Aorta (tissue), 5 donors: ENCODE data around the gene SUV39H2. TPM values are rescaled to one million over a fixed set of nuclear protein-coding genes. Genes with fewer than 3 reads are reported as not detected.
"Not testable (repeated sequence)": the region's sequence is repeated elsewhere in the genome, so short reads cannot be mapped to it uniquely, and the experiment has no call there.

ENCODE experiments used
- ATAC-seq: fragments of 200-7000 bp; cut with Tn5 transposase; one replicate; pipeline ENCODE4 v1.9.1; 2022; ENCODE audit warnings: moderate library complexity; ENCODE audit not compliant: low FRiP score
- DNase-seq, 2 donors: peaks; one replicate each; pipeline ENCODE4 v3.0.0-alpha.2; 2020
- H3K27ac ChIP-seq, 2 donors: one replicate each; pipeline ENCODE4 v1.5.1; 2013; ENCODE audit warnings: low read length in 2 of 2, mild to moderate bottlenecking in 2 of 2, moderate library complexity in 2 of 2, control low read depth in 1 of 2, inconsistent platforms in 1 of 2, low read depth in 1 of 2
- H3K27me3 ChIP-seq, 2 donors: one replicate each; pipeline ENCODE4 v1.6.1; 2013; ENCODE audit warnings: control low read depth in 1 of 2, low read length in 1 of 2, mild to moderate bottlenecking in 1 of 2, moderate library complexity in 1 of 2; ENCODE audit not compliant: insufficient read depth in 2 of 2, control insufficient read depth in 1 of 2
- H3K36me3 ChIP-seq, 2 donors: one replicate each; pipeline ENCODE4 v1.6.1; 2013; ENCODE audit warnings: control low read depth in 1 of 2, low read length in 1 of 2, mild to moderate bottlenecking in 1 of 2; ENCODE audit not compliant: insufficient read depth in 2 of 2, control insufficient read depth in 1 of 2
- H3K4me1 ChIP-seq, 2 donors: one replicate each; pipeline ENCODE4 v1.6.1; 2013; ENCODE audit warnings: low read length in 2 of 2, control low read depth in 1 of 2, mild to moderate bottlenecking in 1 of 2, moderate library complexity in 1 of 2; ENCODE audit not compliant: insufficient read depth in 2 of 2, control insufficient read depth in 1 of 2
- H3K4me3 ChIP-seq, 2 donors: one replicate each; pipeline ENCODE4 v1.5.1; 2013; ENCODE audit warnings: low read length in 2 of 2, control low read depth in 1 of 2, mild to moderate bottlenecking in 1 of 2
- H3K9me3 ChIP-seq: one replicate; pipeline ENCODE4 v1.6.1; 2013; ENCODE audit warnings: mild to moderate bottlenecking, low read length; ENCODE audit not compliant: control insufficient read depth
- WGBS, 2 donors: extraction: QIAGEN DNeasy Blood & Tissue Kit; methylation state at CpG; one replicate each; pipeline ENCODE4 v1.1.7; 2013; 5-methylcytosine and 5-hydroxymethylcytosine counted together
- intact Hi-C, 2 donors: fragments of 100-400 bp; cut with DNase I; formaldehyde crosslinking; loops; one replicate each; pipeline versions ENCODE4 v1.14.2 to v1.15.0; 2022
- polyA plus RNA-seq, 2 donors: library from polyadenylated mRNA; stranded (reverse); fragments of 200-250 nt; gene quantifications; one replicate each; pipeline ENCODE4 v1.2.3, GENCODE V29; 2013
- total RNA-seq, 2 donors: library from RNA; stranded (reverse); fragmentation: NEBNext Ultra II Directional; extraction: Animal tissue kit (Norgen Biotek cat#: 25700); gene quantifications; one replicate each; pipeline ENCODE4 v1.2.1, GENCODE V29; 2021
- donor health status: healthy with polysubstance abuse.
- donor health status: Bipolar disorder and iron deficiency.
- donor health status: DM: no; HTN: no; CAD: no.
- donor health status: DM: no; HTN: no; CAD: no.
- donor health status: DM: yes; HTN: yes; CAD: no.

SUV39H2 gene
- total and polyA plus RNA-seq, 4 donors = 1.1 to 8.0 (median 4.1) TPM

GRCh38 chr10:14864466-14864865 lies 14.2 kb upstream of the SUV39H2 start:
- H3K27ac ChIP-seq, H3K27me3 ChIP-seq, H3K36me3 ChIP-seq, H3K9me3 ChIP-seq, DNase-seq, intact Hi-C loops, H3K4me3 ChIP-seq, H3K4me1 ChIP-seq, ATAC-seq: not testable (repeated sequence)
- 95 to 98% methylated on average over 6 of the region's 6 CpGs for WGBS, 2 donors

GRCh38 chr10:14864871-14865270 lies 13.8 kb upstream of the SUV39H2 start:
- intact Hi-C loops, ATAC-seq, H3K27ac ChIP-seq, H3K4me3 ChIP-seq, DNase-seq, H3K36me3 ChIP-seq, H3K9me3 ChIP-seq, H3K4me1 ChIP-seq, H3K27me3 ChIP-seq: not testable (repeated sequence)
- 100% methylated on average over 3 of the region's 3 CpGs for WGBS, 2 donors

GRCh38 chr10:14873090-14873760 lies 5.4 kb upstream of the SUV39H2 start:
- ATAC-seq = no peak
- Histone ChIP-seq H3K27ac (no peak overlapping the region), H3K27me3 (no peaks in the 10 kb centered on the region), H3K4me3 (no peak overlapping the region), H3K9me3 (no peaks in the 10 kb centered on the region), H3K4me1 (no peaks in the 10 kb centered on the region), H3K36me3 (peaks cover 0 to 2% of the 10 kb centered on the region in 2 donors)
- no peak for DNase-seq
- WGBS, 2 donors = 59 to 62% methylated on average over 2 of the region's 2 CpGs
- intact Hi-C loops = loop anchor here in 1 of 2 donors (10.0 kb wide), 1 partner anchor 222 kb away; the partner anchor contains the start of gene RPP38

- H3K27me3 ChIP-seq = no peaks in the 10 kb centered on the region
- H3K27ac ChIP-seq = no peak overlapping the region
- 93 to 94% methylated on average over 12 of the region's 12 CpGs for WGBS, 2 donors
- no peaks in the 10 kb centered on the region for H3K36me3 ChIP-seq
- DNase-seq (no peak), ATAC-seq (no peak)
- no peaks in the 10 kb centered on the region for H3K4me1 ChIP-seq
- H3K9me3 ChIP-seq = no peaks in the 10 kb centered on the region
- intact Hi-C loops = loop anchor here in 1 of 2 donors (10.0 kb wide), 1 partner anchor 219 kb away; the partner anchor contains the start of gene RPP38
- no peak overlapping the region for H3K4me3 ChIP-seq
Measured at GRCh38 chr10:14875941-14876340, 2.7 kb upstream of the SUV39H2 start.

GRCh38 chr10:14876764-14877163 lies 1.9 kb upstream of the SUV39H2 start:
- ATAC-seq (no peak), DNase-seq (no peak)
- Histone ChIP-seq H3K27ac (no peak overlapping the region), H3K36me3 (no peaks in the 10 kb centered on the region), H3K27me3 (no peaks in the 10 kb centered on the region), H3K9me3 (no peaks in the 10 kb centered on the region), H3K4me1 (no peaks in the 10 kb centered on the region), H3K4me3 (no peak overlapping the region)
- 89 to 92% methylated on average over 9 of the region's 9 CpGs for WGBS, 2 donors
- intact Hi-C loops = loop anchor here in 1 of 2 donors (10.0 kb wide), 1 partner anchor 218 kb away; the partner anchor contains the start of gene RPP38

GRCh38 chr10:14879124-14879927 lies 660 bp downstream of the SUV39H2 start:
- no peaks in the 10 kb centered on the region for H3K9me3 ChIP-seq
- DNase-seq (no peak), ATAC-seq (no peak)
- intact Hi-C loops = loop anchor here in 1 of 2 donors (10.0 kb wide), 1 partner anchor 215 kb away; the partner anchor contains the start of gene RPP38
- H3K4me3 ChIP-seq = peak overlapping the region; percentile 81 to 98
- H3K4me1 ChIP-seq = no peaks in the 10 kb centered on the region
- H3K27ac ChIP-seq = peak overlapping the region in 1 of 2 donors; percentile 28
- 0% methylated on average over 45 to 60 of the region's 60 CpGs for WGBS, 2 donors
- no peaks in the 10 kb centered on the region for H3K36me3 ChIP-seq
- no peaks in the 10 kb centered on the region for H3K27me3 ChIP-seq

GRCh38 chr10:14879928-14880193 lies 1.2 kb downstream of the SUV39H2 start:
- H3K9me3 ChIP-seq = no peaks in the 10 kb centered on the region
- H3K27me3 ChIP-seq = no peaks in the 10 kb centered on the region
- no peak overlapping the region for H3K4me3 ChIP-seq
- no peak for DNase-seq
- no peak overlapping the region for H3K27ac ChIP-seq
- ATAC-seq = no peak
- no peaks in the 10 kb centered on the region for H3K4me1 ChIP-seq
- 3 to 4% methylated on average over 5 of the region's 5 CpGs for WGBS, 2 donors
- no peaks in the 10 kb centered on the region for H3K36me3 ChIP-seq
- intact Hi-C loops = loop anchor here in 1 of 2 donors (10.0 kb wide), 1 partner anchor 215 kb away; the partner anchor contains the start of gene RPP38

GRCh38 chr10:14880229-14880628 lies 1.6 kb downstream of the SUV39H2 start:
- Histone ChIP-seq H3K36me3 (no peaks in the 10 kb centered on the region), H3K27me3 (no peaks in the 10 kb centered on the region), H3K4me1 (no peaks in the 10 kb centered on the region), H3K9me3 (no peaks in the 10 kb centered on the region), H3K4me3 (no peak overlapping the region), H3K27ac (no peak overlapping the region)
- WGBS, 2 donors = 63 to 66% methylated on average over 7 of the region's 7 CpGs
- DNase-seq (no peak), ATAC-seq (no peak)
- intact Hi-C loops = no loop called here
